ENCODE results near the gene DTX1. TPM values are rescaled to one million over a fixed set of nuclear protein-coding genes. Genes with fewer than 3 reads are reported as not detected.

DTX1 gene
- total RNA-seq, 1 donor: not detected

- TF ChIP-seq CTCF (IDR thresholded peaks at IDR 0.05; ENCODE audit: insufficient read depth, low read length): no peak
- no peak for DNase-seq (ENCODE audit: low read depth)
- no peak overlapping the region for H3K4me3 ChIP-seq (ENCODE audit: low read depth, low read length)
Observed at GRCh38 chr12:113064395-113065125, 8.0 kb downstream of the DTX1 start.

- DNase-seq (ENCODE audit: low read depth): no peak
- no peak for TF ChIP-seq CTCF (IDR thresholded peaks at IDR 0.05; ENCODE audit: insufficient read depth, low read length)
- H3K4me3 ChIP-seq (ENCODE audit: low read depth, low read length): no peak overlapping the region
Observed at GRCh38 chr12:113065126-113066007, 8.8 kb downstream of the DTX1 start.

GRCh38 chr12:113066813-113067400 is 10.4 kb downstream of the DTX1 start:
- no peak for DNase-seq (ENCODE audit: low read depth)
- no peak for TF ChIP-seq CTCF (IDR thresholded peaks at IDR 0.05; ENCODE audit: insufficient read depth, low read length)
- no peak overlapping the region for H3K4me3 ChIP-seq (ENCODE audit: low read depth, low read length)

- TF ChIP-seq CTCF (IDR thresholded peaks at IDR 0.05; ENCODE audit: insufficient read depth, low read length): no peak
- DNase-seq (ENCODE audit: low read depth): no peak
Observed at GRCh38 chr12:113067987-113068935, 11.7 kb downstream of the DTX1 start.

DNA sequence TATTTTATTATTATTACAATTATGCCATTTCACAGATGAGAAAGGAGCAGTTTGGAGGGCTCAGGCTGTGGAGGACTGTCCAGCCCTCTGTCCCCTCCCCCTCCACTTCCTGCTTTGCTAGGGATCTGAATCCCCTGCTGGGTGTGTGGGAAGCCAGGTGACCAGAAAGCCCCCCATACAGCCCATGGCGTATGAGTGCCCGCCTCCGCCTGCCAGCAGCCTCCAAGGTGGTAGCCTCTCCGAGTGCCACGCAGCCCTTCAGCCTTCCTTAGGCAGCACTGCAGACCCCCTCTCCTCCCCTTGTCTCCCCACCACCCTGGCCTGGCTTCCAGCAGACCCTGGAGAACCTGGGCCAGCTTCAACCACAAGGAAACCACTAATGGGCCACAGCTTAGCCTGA is 12.6 kb downstream of the DTX1 start:
- no peak for DNase-seq (ENCODE audit: low read depth)
- TF ChIP-seq CTCF (IDR thresholded peaks at IDR 0.05; ENCODE audit: insufficient read depth, low read length): no peak
- no peak overlapping the region for H3K4me3 ChIP-seq (ENCODE audit: low read depth, low read length)

More at GRCh38 chr12:113067987-113068935, 11.7 kb downstream of the DTX1 start:
- no peak overlapping the region for H3K4me3 ChIP-seq (ENCODE audit: low read depth, low read length)

DNA sequence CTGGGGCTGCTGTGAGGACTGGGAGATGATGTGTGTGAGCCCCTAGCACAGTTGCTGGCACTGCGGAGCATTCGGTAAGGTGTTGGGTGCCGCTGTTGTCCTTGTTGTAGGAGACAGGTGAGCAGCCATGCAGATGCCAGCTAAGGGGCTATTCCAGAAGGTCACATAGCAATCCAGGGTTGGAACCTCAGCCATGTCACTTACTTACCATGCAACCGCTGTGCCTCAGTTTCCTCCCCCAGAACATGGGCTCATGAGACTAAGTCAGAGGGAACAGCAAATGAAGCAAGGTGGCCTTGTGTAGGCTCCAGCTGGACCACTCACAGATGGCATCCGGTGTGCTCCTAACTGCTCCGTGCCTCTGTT is 13.2 kb downstream of the DTX1 start:
- DNase-seq (ENCODE audit: low read depth): no peak
- TF ChIP-seq CTCF (IDR thresholded peaks at IDR 0.05; ENCODE audit: insufficient read depth, low read length): no peak
- no peak overlapping the region for H3K4me3 ChIP-seq (ENCODE audit: low read depth, low read length)
